NOMO-1 treated with DMSO at 0.1 percent for 48 hours (cell line): Measurements from ENCODE around the gene GALNTL6.
"Not testable (repeated sequence)": the region's sequence is repeated elsewhere in the genome, so short reads cannot be mapped to it uniquely, and the experiment has no call there.

ENCODE experiments used
- DNase-seq: peaks from one replicate; lab custom pipeline; 2025; ENCODE audit not compliant: unreplicated experiment; lab: John Stamatoyannopoulos, UW

The GALNTL6 gene

GRCh38 chr4:172963498-172964294 is 1150.5 kb downstream of the GALNTL6 start:
- DNase-seq: no peak

- not testable (repeated sequence) for DNase-seq
Observed at GRCh38 chr4:172970189-172970588, 1157.0 kb downstream of the GALNTL6 start.

GRCh38 chr4:172974586-172974985 is 1161.4 kb downstream of the GALNTL6 start:
- no peak for DNase-seq

GRCh38 chr4:172975651-172976229 is 1162.5 kb downstream of the GALNTL6 start:
- DNase-seq: no peak

GRCh38 chr4:172977491-172978041 is 1164.4 kb downstream of the GALNTL6 start:
- DNase-seq: not testable (repeated sequence)

- DNase-seq: no peak
Observed at GRCh38 chr4:172978848-172979247, 1165.6 kb downstream of the GALNTL6 start.

GRCh38 chr4:172979332-172979731 is 1166.1 kb downstream of the GALNTL6 start:
- no peak for DNase-seq

- DNase-seq: no peak
Observed at GRCh38 chr4:172980219-172980618, 1167.0 kb downstream of the GALNTL6 start.

GRCh38 chr4:172982151-172982590 is 1169.0 kb downstream of the GALNTL6 start:
- DNase-seq: no peak

GRCh38 chr4:172983014-172983413 is 1169.8 kb downstream of the GALNTL6 start:
- no peak for DNase-seq

- no peak for DNase-seq
Observed at GRCh38 chr4:172983631-172984030, 1170.4 kb downstream of the GALNTL6 start.

GRCh38 chr4:172985552-172985951 is 1172.3 kb downstream of the GALNTL6 start:
- DNase-seq: no peak

- no peak for DNase-seq
Observed at GRCh38 chr4:172986114-172986513, 1172.9 kb downstream of the GALNTL6 start.

- peak; percentile 28 for DNase-seq
Observed at GRCh38 chr4:172989984-172990820, 1177.0 kb downstream of the GALNTL6 start.

- DNase-seq: no peak
Observed at GRCh38 chr4:172992648-172993378, 1179.6 kb downstream of the GALNTL6 start.

GRCh38 chr4:172995161-172995560 is 1182.0 kb downstream of the GALNTL6 start:
- no peak for DNase-seq

- no peak for DNase-seq
Observed at GRCh38 chr4:172995704-172996103, 1182.5 kb downstream of the GALNTL6 start.

- no peak for DNase-seq
Observed at GRCh38 chr4:172996571-172997216, 1183.5 kb downstream of the GALNTL6 start.

- no peak for DNase-seq
Observed at GRCh38 chr4:172997217-172997609, 1184.0 kb downstream of the GALNTL6 start.

- DNase-seq: no peak
Observed at GRCh38 chr4:172997856-172998255, 1184.7 kb downstream of the GALNTL6 start.
